Measurements from ENCODE around the gene PCP2.
A peak's percentile ranks its signal among the peaks of the same experiment; 100 is the strongest.

Gene PCP2

DNA sequence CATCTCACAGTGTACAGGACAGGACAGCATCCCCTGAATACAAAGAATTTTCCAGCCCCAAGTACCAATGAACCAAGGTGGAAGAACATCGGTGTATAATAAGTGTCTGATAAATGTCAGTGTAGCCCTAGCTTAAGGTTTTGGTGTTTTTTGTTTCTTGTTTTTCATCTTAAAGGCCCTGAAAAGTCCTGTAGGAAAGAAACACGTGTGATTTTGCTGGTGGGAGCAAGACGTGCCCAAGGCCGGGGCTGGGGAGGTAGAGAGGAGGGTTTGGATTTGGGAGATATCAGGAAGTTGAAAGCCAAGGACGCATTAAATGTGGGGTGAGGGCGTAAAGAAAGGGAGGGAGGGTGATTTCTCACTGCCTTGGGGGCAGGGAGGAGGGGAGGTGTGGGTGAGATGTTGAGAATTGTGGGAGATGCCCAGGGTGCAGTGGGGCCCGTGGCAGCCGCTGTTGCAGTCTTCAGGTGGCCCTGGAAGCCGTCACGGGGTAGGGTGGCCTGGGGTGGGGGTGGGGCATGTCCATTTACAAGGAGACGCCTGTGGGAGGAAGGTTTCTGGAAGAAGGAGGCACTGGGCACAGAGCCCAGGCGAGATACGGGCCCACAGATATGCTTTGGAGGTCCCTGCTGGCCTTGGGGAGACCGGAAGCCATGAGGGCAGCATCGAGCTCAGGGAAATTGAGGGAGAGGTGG lies 31.1 kb downstream of the PCP2 start:
- no peak overlapping the region for H3K4me3 ChIP-seq (ENCODE audit: low read depth, low read length)
- TF ChIP-seq POLR2A (IDR thresholded peaks at IDR 0.05; ENCODE audit: extremely low read depth, insufficient read length) (no peak), CTCF (IDR thresholded peaks at IDR 0.05; ENCODE audit: low read depth, low read length) (no peak), MYC (IDR thresholded peaks at IDR 0.05; ENCODE audit: low read depth, low read length) (no peak)
- TF ChIP-seq, protein P1, sequence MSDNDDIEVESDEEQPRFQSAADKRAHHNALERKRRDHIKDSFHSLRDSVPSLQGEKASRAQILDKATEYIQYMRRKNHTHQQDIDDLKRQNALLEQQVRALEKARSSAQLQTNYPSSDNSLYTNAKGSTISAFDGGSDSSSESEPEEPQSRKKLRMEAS (IDR thresholded peaks at IDR 0.05; ENCODE audit: low read depth, low read length): no peak
- peak; percentile 3 for DNase-seq (ENCODE audit: low read depth)

DNA sequence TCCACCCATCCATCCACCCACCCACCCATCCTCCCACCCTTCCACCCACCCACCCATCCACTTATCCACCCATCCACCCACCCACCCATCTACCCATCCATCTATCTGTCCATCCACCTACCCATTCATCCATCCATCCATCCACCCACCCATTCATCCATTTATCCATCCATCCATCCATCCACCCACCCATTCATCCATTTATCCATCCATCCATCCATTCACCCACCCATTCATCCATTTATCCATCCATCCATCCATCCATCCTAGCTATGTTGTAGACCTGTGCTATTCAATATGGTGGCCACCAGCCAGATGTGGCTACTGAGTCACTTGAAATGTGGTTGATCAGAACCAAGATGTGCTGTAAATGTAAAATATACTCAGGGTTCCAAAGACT lies 32.8 kb downstream of the PCP2 start:
- TF ChIP-seq CTCF (IDR thresholded peaks at IDR 0.05; ENCODE audit: low read depth, low read length): no peak
- no peak for TF ChIP-seq POLR2A (IDR thresholded peaks at IDR 0.05; ENCODE audit: extremely low read depth, insufficient read length)
- no peak for TF ChIP-seq MYC (IDR thresholded peaks at IDR 0.05; ENCODE audit: low read depth, low read length)
- TF ChIP-seq, protein P1 (IDR thresholded peaks at IDR 0.05; ENCODE audit: low read depth, low read length): no peak
- no peak overlapping the region for H3K4me3 ChIP-seq (ENCODE audit: low read depth, low read length)
- no peak for DNase-seq (ENCODE audit: low read depth)

- no peak for TF ChIP-seq MYC (IDR thresholded peaks at IDR 0.05; ENCODE audit: low read depth, low read length)
- TF ChIP-seq, protein P1 (IDR thresholded peaks at IDR 0.05; ENCODE audit: low read depth, low read length): no peak
- TF ChIP-seq CTCF (IDR thresholded peaks at IDR 0.05; ENCODE audit: low read depth, low read length): no peak
- TF ChIP-seq POLR2A (IDR thresholded peaks at IDR 0.05; ENCODE audit: extremely low read depth, insufficient read length): no peak
- no peak for DNase-seq (ENCODE audit: low read depth)
- no peak overlapping the region for H3K4me3 ChIP-seq (ENCODE audit: low read depth, low read length)
Observed at GRCh38 chr19:7598180-7598579, 35.3 kb downstream of the PCP2 start.

- no peak overlapping the region for H3K4me3 ChIP-seq (ENCODE audit: low read depth, low read length)
- DNase-seq (ENCODE audit: low read depth): no peak
- TF ChIP-seq CTCF (IDR thresholded peaks at IDR 0.05; ENCODE audit: low read depth, low read length): no peak
- TF ChIP-seq, protein P1 (IDR thresholded peaks at IDR 0.05; ENCODE audit: low read depth, low read length): no peak
- no peak for TF ChIP-seq POLR2A (IDR thresholded peaks at IDR 0.05; ENCODE audit: extremely low read depth, insufficient read length)
- TF ChIP-seq MYC (IDR thresholded peaks at IDR 0.05; ENCODE audit: low read depth, low read length): no peak
Observed at GRCh38 chr19:7597689-7598088, 35.8 kb downstream of the PCP2 start.

GRCh38 chr19:7596211-7596937 lies 37.1 kb downstream of the PCP2 start:
- TF ChIP-seq CTCF (IDR thresholded peaks at IDR 0.05; ENCODE audit: low read depth, low read length) (no peak), MYC (IDR thresholded peaks at IDR 0.05; ENCODE audit: low read depth, low read length) (no peak), POLR2A (IDR thresholded peaks at IDR 0.05; ENCODE audit: extremely low read depth, insufficient read length) (no peak)
- TF ChIP-seq, protein P1 (IDR thresholded peaks at IDR 0.05; ENCODE audit: low read depth, low read length): no peak
- no peak overlapping the region for H3K4me3 ChIP-seq (ENCODE audit: low read depth, low read length)
- DNase-seq (ENCODE audit: low read depth): no peak

Measured in NB4 (cell line).